HL-60 (cell line): ENCODE results near the gene SAFB2.

ENCODE experiments used
- REST ChIP-seq: IDR thresholded peaks from 2 replicates; pipeline ENCODE4 v1.6.1; 2012; ENCODE audit warnings: low read depth; ENCODE audit not compliant: insufficient replicate concordance
- TF ChIP-seq, protein P1 (sequence below): IDR thresholded peaks from one replicate; pipeline ENCODE4 v1.5.1; 2011; ENCODE audit warnings: low read length, control low read depth, inconsistent platforms; ENCODE audit not compliant: insufficient read depth

GRCh38 chr19:5612891-5613865 lies 9.4 kb downstream of the SAFB2 start:
- TF ChIP-seq, protein P1, sequence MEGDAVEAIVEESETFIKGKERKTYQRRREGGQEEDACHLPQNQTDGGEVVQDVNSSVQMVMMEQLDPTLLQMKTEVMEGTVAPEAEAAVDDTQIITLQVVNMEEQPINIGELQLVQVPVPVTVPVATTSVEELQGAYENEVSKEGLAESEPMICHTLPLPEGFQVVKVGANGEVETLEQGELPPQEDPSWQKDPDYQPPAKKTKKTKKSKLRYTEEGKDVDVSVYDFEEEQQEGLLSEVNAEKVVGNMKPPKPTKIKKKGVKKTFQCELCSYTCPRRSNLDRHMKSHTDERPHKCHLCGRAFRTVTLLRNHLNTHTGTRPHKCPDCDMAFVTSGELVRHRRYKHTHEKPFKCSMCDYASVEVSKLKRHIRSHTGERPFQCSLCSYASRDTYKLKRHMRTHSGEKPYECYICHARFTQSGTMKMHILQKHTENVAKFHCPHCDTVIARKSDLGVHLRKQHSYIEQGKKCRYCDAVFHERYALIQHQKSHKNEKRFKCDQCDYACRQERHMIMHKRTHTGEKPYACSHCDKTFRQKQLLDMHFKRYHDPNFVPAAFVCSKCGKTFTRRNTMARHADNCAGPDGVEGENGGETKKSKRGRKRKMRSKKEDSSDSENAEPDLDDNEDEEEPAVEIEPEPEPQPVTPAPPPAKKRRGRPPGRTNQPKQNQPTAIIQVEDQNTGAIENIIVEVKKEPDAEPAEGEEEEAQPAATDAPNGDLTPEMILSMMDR = no peak
- no peak for TF ChIP-seq REST
